GM23338 (cell line): ENCODE results near the gene FAM20A. TPM values are rescaled to one million over a fixed set of nuclear protein-coding genes. Genes with fewer than 3 reads are reported as not detected.

Experiments used
- ATAC-seq: fragments of 200-7000 bp; cut with Tn5 transposase; 3 replicates; pipeline ENCODE4 v1.9.1; 2020
- DNase-seq: peaks from one replicate; pipeline ENCODE4 v3.0.0-alpha.2; 2015; ENCODE audit warnings: low spot score
- H2AFZ ChIP-seq: fragments of 200-600 bp; sonication (generic); 2 replicates; pipeline ENCODE4 v1.8.0; 2016; ENCODE audit warnings: antibody characterized with exemption, mild to moderate bottlenecking, moderate library complexity
- H3F3A ChIP-seq: fragments of 200-600 bp; sonication (generic); replicated peaks from 2 replicates; pipeline ENCODE4 v1.8.0; 2017; ENCODE audit warnings: antibody characterized with exemption, mixed run types, low read depth
- H3K27ac ChIP-seq: fragments of 200-600 bp; sonication (generic); 2 replicates; pipeline ENCODE4 v1.6.1; 2016; ENCODE audit warnings: low read depth
- H3K27me3 ChIP-seq: fragments of 200-600 bp; sonication (generic); 2 replicates; pipeline ENCODE4 v1.8.0; 2016; ENCODE audit warnings: mild to moderate bottlenecking, mixed run types, moderate library complexity; ENCODE audit not compliant: insufficient read depth
- H3K36me3 ChIP-seq: fragments of 200-600 bp; sonication (generic); 2 replicates; pipeline ENCODE4 v1.8.0; 2016; ENCODE audit warnings: mild to moderate bottlenecking; ENCODE audit not compliant: insufficient read depth
- H3K4me1 ChIP-seq: fragments of 200-600 bp; sonication (generic); 2 replicates; pipeline ENCODE4 v1.8.0; 2016; ENCODE audit warnings: mild to moderate bottlenecking, moderate library complexity; ENCODE audit not compliant: insufficient read depth
- H3K4me2 ChIP-seq: fragments of 200-600 bp; sonication (generic); 2 replicates; pipeline ENCODE4 v1.7.1; 2017; ENCODE audit warnings: mixed run types
- H3K4me3 ChIP-seq: fragments of 200-600 bp; sonication (generic); 2 replicates; pipeline ENCODE4 v1.6.1; 2016; ENCODE audit warnings: mixed run types
- H3K79me2 ChIP-seq: fragments of 200-600 bp; sonication (generic); replicated peaks from 2 replicates; pipeline ENCODE4 v1.8.0; 2017; ENCODE audit warnings: mild to moderate bottlenecking; ENCODE audit not compliant: insufficient read depth
- H3K9me2 ChIP-seq: fragments of 200-600 bp; sonication (generic); 2 replicates; pipeline ENCODE4 v1.8.0; 2017; ENCODE audit not compliant: insufficient read depth
- H4K20me1 ChIP-seq: fragments of 200-600 bp; sonication (generic); replicated peaks from 2 replicates; pipeline ENCODE4 v1.8.0; 2017; ENCODE audit warnings: mild to moderate bottlenecking; ENCODE audit not compliant: insufficient read depth
- H3K27ac Mint-ChIP-seq: 2 replicates; pipeline ENCODE4 v1.8.0; 2020; ENCODE audit warnings: inconsistent platforms, mild to moderate bottlenecking, moderate library complexity, mixed read lengths
- H3K27me3 Mint-ChIP-seq: 3 replicates; pipeline ENCODE4 v1.8.0; 2022; ENCODE audit warnings: low read depth, mild to moderate bottlenecking, moderate library complexity, mixed read lengths, inconsistent platforms; ENCODE audit not compliant: insufficient read depth, poor library complexity
- H3K36me3 Mint-ChIP-seq: 3 replicates; pipeline ENCODE4 v1.8.0; 2021; ENCODE audit warnings: low read depth, mild to moderate bottlenecking, inconsistent platforms, moderate library complexity, mixed read lengths
- H3K4me1 Mint-ChIP-seq: 3 replicates; pipeline ENCODE4 v1.8.0; 2020; ENCODE audit warnings: mild to moderate bottlenecking, inconsistent platforms, mixed read lengths
- H3K4me3 Mint-ChIP-seq: 3 replicates; pipeline ENCODE4 v1.8.0; 2021; ENCODE audit warnings: moderate library complexity, mild to moderate bottlenecking, inconsistent platforms, mixed read lengths
- H3K9me3 Mint-ChIP-seq: 3 replicates; pipeline ENCODE4 v1.8.0; 2020; ENCODE audit warnings: moderate library complexity, mild to moderate bottlenecking, inconsistent platforms, mixed read lengths
- CREB1 ChIP-seq: fragments of 250-450 bp; sonication (Bioruptor Pico); IDR thresholded peaks from 2 replicates; pipeline ENCODE4 v1.5.0; 2020; ENCODE audit warnings: low read depth, mild to moderate bottlenecking, moderate library complexity
- CTCF ChIP-seq, 2 experiments: fragments of 200-600 bp in 1 of 2; sonication (generic) in 1 of 2; conservative IDR thresholded peaks; 2 replicates each; pipeline versions ENCODE4 v1.5.1 to v1.6.1; 2016 to 2017; ENCODE audit warnings: antibody characterized with exemption in 2 of 2, low read depth in 2 of 2, mild to moderate bottlenecking in 2 of 2, moderate library complexity in 1 of 2
- EZH2 ChIP-seq: fragments of 200-600 bp; sonication (generic); IDR thresholded peaks from one replicate; pipeline ENCODE4 v1.8.0; 2017; ENCODE audit warnings: antibody characterized with exemption, mild to moderate bottlenecking, low read depth; ENCODE audit not compliant: unreplicated experiment
- ZNF462 ChIP-seq: fragments of 250-450 bp; sonication (Bioruptor Pico); IDR thresholded peaks from 2 replicates; pipeline ENCODE4 v1.5.0; 2020; ENCODE audit warnings: mild to moderate bottlenecking, moderate library complexity
- polyA plus RNA-seq: library from polyadenylated mRNA; unstranded; fragments of >200 nt; fragmentation: Nextera tagmentation; extraction: Ambion mirVana; gene quantifications from 2 replicates; pipeline ENCODE4 v1.2.1, GENCODE V29; 2016
- total RNA-seq: library from RNA; depleted of rRNA; stranded (reverse); fragments of >200 nt; shearing (Covaris generic); gene quantifications from 2 replicates; pipeline ENCODE4 v1.2.3, GENCODE V29; 2014

Gene FAM20A
- total and polyA plus RNA-seq, 2 experiments from 2014 or later = 1.3 to 1.6 TPM

GRCh38 chr17:68613739-68614298 is 12.7 kb upstream of the FAM20A start:
- Histone ChIP-seq H3K27ac (no peak overlapping the region), H3K4me2 (no peak overlapping the region), H3K79me2 (no peaks in the 10 kb centered on the region), H2AFZ (no peak overlapping the region), H3K27me3 (no peaks in the 10 kb centered on the region), H3K9me2 (0 out of 2 replicates have a peak, but pooled peaks cover 6% of the 10 kb centered on the region), H3K4me1 (no peaks in the 10 kb centered on the region), H3F3A (no peaks in the 10 kb centered on the region), H4K20me1 (no peaks in the 10 kb centered on the region), H3K4me3 (no peak overlapping the region), H3K36me3 (peaks cover 8% of the 10 kb centered on the region; the same call in 1 of the 2 replicates)
- ATAC-seq (peak; percentile 100), DNase-seq (peak; percentile 97)
- H3K27ac Mint-ChIP-seq = no peak overlapping the region
- H3K9me3 Mint-ChIP-seq = peaks cover 22% of the 10 kb centered on the region
- no peak overlapping the region for H3K4me3 Mint-ChIP-seq
- H3K4me1 Mint-ChIP-seq = peaks cover 2% of the 10 kb centered on the region; the same call in 2 of the 3 replicates
- H3K36me3 Mint-ChIP-seq = peaks cover 16% of the 10 kb centered on the region; the same call in 2 of the 3 replicates
- TF ChIP-seq ZNF462 (CRISPR knock-in tag) (peak; percentile 86), CREB1 (CRISPR knock-in tag) (no peak), CTCF (conservative IDR thresholded peaks at IDR 0.05; ENCODE audit: low read depth in 2 of 2) (peak; percentile 83 to 91), EZH2 (no peak)
- no peaks in the 10 kb centered on the region for H3K27me3 Mint-ChIP-seq
